ENCODE results near the gene CDC42.
"Not testable (repeated sequence)": the region's sequence is repeated elsewhere in the genome, so short reads cannot be mapped to it uniquely, and the experiment has no call there.

The CDC42 gene

DNA sequence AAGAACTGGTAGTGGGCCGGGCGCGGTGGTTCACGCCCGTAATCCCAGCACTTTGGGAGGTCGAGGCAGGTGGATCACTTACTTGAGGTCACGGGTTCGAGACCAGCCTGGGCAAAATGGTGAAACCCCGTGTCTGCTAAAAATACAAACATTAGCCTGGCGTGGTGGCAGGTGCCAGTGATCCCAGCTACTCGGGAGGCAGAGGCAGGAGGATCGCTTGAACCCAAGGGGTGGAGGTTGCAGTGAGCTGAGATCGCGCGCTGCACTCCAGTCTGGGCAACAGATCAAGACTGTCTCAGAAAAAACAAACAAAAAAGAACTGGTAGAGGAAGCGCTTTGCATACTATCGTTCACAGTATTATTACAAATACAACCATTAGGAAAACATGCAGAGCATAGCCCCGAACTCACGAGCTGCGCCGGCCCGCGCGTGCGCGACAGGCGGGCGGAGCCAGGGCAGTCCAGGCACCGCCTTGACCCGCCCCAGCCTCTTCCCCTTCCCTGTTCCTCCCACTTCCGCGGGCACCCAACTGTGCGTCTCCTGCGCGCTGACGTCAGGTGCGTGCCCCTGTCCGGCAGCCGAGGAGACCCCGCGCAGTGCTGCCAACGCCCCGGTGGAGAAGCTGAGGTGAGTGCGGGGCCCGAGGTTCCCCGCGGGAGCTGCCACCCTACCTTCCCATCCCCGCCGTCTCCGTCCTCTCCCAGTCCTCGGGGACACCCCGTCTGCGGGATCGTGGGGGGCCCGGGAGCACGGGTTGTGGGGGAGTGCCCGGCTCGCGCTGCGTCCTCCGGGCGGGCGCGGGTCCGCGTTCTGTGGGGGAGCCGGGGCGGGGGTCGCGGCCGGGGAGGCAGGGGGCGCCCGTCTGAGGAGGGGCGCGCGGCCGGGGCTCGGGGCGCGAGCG, at the start of gene CDC42:
CDC42 (plus strand) TSS at position 595 of the 902 bp plus-strand sequence. CDS start 25,770 bp downstream, outside the sequence.
- DNase-seq = peak; percentile 94

DNA sequence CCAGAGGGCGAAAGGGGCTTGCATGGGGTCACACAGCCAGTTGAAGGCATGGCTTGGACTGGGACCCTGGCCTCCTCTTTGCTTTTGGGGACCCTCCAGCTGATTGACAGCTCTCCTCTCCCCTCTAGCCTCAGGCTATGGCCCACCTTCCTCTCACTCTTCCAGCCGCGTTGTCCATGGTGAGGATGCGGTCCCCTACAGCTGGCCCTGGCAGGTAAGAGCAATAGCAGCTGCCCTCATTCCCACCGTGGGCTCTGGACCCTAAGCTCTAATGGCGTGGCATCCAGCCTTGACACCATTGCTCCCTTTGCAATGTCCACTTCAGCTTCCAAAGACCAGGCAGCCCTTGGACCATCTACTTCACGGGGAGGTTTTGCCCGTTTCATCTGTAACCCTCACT, 49.6 kb upstream of the CDC42 start:
- DNase-seq = not testable (repeated sequence)

DNA sequence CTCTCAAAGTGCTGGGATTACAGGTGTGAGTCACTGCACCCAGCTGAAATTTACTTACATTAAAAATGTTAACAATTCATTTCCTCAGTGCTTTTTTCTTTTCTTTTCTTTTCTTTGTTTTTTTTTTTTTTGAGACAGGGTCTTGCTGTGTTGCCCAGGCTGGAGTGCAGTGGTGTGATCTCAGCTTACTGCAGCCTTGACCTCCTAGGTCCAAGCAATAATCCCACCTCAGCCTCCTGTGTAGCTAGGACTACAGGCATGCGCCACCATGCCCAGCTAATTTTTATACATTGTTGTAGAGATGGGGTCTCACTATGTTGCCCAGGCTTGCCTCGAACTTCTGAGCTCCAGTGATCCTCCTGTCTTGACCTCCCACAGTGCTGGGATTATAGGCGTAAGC, 48.5 kb upstream of the CDC42 start:
- DNase-seq = not testable (repeated sequence)

DNA sequence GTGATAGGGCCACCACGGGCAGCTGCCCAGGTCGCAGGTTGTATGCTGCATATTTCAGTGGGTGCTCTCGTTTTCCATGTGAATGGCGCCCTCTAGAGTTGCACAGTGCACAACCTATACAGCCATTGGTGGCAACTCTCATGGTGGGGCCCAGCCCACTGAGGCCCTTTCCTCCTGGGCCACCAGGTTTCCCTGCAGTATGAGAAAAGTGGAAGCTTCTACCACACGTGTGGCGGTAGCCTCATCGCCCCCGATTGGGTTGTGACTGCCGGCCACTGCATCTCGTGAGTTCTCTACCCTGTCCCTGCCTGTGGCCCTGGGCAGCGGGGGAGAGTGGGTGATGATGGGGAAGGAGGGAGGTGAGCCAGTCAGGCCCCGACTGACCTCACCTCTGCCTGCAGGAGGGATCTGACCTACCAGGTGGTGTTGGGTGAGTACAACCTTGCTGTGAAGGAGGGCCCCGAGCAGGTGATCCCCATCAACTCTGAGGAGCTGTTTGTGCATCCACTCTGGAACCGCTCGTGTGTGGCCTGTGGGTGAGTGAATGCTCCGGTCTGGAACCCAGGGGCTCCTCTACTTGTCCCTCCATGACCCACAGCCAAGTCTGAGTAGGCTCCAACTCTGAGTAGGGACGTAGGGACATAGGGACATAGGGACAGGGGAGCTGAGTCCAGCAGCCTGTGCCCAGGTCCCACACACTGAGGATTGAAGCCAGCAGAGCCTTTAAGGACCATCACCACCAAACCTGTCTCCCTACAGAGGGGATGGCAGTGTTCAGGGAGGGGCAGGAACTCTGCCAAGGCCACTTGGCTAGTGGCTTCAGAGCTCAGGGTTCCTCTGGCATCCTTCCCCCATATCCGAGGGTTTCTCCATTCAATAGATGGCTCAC, 47.0 kb upstream of the CDC42 start:
- DNase-seq = not testable (repeated sequence)

DNA sequence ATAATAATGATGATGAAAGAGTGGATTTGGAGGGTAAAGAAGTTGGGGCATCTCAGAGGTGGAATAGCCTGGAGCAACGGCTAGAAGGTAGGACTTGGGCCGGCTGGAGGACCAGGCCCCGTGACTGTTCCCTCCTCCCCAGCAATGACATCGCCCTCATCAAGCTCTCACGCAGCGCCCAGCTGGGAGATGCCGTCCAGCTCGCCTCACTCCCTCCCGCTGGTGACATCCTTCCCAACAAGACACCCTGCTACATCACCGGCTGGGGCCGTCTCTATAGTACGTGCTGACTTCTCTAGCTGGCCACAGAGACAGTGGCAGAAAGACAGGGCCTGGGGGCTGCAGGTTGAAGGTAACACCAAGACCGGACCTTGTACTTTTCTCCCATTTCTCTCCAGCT, 45.8 kb upstream of the CDC42 start:
- DNase-seq = not testable (repeated sequence)

DNA sequence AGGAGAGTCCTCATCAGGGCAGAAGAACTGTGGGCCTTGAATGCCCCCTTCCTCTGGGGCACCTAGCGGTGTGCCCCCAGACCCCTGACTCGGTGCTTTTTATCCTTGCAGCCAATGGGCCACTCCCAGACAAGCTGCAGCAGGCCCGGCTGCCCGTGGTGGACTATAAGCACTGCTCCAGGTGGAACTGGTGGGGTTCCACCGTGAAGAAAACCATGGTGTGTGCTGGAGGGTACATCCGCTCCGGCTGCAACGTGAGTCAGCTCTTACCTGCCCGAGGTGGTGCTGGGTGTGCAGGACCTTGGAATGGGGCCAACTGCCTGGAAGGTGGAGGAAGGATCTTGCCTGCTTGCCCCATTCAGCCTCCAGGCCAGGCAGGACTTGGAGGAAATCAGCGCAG, 45.2 kb upstream of the CDC42 start:
- not testable (repeated sequence) for DNase-seq

DNA sequence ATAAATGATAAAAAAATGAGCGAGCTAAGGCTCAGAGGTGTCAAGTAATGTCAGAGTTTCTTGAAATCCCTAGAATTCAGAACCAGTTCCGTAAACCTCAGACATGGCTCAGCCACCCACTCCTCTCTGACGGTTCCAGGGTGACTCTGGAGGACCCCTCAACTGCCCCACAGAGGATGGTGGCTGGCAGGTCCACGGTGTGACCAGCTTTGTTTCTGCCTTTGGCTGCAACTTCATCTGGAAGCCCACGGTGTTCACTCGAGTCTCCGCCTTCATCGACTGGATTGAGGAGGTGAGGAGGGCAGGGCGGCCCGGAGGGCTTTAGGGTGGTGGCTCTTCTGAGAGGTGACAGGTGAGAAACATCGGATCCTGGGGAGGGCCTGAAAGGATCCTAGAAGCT, 42.9 kb upstream of the CDC42 start:
- not testable (repeated sequence) for DNase-seq

DNA sequence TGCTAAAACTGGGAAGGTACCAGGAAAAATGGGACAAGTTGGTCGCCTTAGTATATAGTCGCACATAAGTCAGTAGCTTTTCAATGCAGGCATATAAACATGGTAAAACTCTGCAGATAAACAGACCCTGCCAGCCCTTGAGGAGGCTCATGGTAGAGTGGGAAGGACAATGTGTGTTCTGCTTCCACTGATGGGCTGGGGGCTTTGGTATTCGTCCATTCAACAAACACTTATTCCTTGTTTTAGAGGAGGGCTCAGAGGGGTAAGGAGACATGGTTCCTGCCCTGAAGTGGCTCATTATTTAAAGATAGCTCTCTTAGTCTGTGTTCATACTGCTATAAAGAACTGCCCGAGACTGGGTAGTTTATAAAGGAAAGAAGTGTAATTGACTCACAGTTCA, 39.8 kb upstream of the CDC42 start:
- DNase-seq = not testable (repeated sequence)

DNA sequence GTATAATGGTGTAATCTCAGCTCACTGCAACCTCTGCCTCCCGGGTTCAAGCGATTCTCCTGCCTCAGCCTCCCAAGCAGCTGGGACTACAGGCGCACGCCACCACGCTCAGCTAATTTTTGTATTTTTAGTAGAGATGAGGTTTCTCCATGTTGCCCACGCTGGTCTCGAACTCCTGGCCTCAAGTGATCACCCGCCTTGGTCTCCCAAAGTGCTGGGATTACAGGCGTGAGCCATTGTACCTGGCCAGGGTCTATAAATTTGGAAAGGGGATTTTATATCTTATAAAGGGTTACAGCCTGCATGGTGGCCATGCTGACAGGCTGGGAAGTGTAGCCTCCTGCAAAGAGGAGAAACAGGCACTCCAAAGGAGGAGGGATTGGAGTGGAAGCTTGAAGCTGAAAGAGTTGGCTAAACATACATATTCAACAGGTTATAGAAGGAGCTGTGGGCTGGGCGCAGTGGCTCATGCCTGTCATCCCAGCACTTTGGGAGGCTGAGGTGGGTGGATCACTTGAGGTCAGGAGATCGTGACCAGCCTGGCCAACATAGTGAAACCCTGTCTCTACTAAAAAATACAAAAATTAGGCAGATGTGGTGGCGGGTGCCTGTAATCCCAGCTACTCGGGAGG, 37.8 kb upstream of the CDC42 start:
- DNase-seq = not testable (repeated sequence)

DNA sequence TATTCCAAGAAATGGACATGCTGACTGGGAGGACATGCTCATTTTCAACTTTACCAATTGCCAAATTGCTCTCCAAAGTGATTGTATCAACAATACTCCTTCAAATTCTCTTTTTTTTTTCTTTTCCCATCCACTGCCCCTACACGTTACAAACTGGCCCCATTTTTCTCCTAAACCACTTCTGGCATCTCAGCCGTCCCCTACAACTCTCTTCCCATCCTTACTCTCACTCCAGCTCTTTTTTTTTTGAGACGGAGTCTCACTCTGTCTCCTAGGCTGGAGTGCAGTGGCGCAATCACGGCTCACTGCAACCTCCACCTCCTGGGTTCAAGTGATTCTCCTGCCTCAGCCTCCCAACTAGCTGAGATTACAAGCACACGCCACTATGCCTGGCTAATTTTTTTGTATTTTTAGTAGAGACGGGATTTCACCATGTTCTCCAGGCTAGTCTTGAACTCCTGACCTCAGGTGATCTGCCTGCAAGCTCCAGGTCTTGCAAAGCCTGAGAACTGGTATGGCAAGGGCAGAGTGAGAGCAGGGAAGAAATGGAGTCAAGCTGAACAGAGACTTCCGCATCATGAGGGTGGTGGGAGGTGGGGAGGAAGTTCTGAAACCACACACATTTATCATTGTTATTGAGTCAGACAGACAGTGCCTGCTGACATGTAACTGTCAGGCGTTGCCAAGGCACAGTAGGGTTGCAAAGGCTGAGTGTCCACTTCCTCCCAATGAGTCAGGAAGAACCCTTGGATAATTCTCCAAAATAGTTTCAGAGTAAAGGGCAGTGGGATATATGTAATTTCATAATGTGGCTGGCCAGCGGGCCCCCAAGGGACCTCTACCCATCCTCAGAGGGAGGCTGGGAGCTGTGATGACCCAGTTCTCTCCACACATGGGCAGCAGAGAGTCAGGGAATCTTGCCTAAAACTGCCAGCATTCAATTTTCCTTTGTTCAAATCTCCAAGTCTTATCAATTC, 33.6 kb upstream of the CDC42 start:
- DNase-seq = no peak

DNA sequence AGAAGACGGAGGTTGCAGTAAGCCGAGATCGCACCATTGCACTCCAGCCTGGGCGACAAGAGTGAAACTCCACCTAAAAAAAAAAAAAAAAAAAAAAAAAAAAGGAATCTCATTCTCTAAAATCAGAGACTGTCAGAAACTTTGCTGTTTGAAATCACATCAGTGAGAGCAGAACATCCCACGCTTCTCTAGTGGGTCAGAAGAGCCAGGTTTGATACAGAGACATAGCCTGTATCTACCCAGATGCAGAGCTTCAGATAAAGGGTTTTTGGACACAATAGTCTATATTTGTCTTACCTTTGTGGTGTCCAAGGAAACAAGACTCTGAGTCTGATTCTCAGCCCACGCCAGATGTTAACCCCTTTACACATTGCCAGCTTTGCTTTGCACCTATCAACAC, 31.4 kb upstream of the CDC42 start:
- DNase-seq = no peak

DNA sequence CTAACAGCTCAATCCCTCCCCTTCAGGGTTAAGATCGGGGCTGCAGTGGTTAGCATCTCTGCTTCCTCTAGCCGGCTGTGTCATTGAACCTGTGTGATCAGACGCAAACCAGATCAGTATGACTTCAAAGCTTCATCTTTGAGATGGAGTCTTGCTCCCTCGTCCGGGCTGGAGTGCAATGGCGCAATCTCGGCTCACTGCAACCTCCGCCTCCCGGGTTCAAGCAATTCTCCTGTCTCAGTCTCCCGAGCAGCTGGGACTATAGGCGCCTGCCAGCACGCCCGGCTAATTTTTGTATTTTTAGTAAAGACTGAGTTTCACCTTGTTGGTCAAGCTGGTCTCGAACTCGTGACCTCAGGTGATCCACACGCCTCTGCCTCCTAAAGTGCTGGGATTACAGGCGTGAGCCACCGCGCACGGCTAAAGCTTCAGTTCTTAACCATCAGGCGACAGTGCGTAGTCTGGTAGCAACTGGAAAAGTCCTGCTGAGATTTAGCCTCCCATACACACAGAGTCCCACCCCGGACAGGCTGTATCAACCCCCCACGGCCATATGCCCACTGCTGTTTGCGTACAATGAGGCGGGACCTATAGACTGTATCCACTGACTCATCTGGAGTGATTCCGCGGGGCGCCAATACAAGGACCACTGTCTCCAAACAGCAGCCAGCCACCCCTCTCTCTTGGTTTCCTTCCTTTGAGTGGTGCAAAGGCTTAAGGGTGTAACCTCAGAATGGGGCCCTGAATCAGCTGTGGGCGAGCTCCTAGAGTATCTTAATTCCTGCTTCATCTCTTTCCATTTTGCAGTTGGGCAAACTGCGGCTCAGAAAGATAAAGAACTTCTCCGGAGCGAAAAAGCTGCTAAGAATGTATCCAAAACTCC, 27.8 kb upstream of the CDC42 start:
- no peak for DNase-seq

DNA sequence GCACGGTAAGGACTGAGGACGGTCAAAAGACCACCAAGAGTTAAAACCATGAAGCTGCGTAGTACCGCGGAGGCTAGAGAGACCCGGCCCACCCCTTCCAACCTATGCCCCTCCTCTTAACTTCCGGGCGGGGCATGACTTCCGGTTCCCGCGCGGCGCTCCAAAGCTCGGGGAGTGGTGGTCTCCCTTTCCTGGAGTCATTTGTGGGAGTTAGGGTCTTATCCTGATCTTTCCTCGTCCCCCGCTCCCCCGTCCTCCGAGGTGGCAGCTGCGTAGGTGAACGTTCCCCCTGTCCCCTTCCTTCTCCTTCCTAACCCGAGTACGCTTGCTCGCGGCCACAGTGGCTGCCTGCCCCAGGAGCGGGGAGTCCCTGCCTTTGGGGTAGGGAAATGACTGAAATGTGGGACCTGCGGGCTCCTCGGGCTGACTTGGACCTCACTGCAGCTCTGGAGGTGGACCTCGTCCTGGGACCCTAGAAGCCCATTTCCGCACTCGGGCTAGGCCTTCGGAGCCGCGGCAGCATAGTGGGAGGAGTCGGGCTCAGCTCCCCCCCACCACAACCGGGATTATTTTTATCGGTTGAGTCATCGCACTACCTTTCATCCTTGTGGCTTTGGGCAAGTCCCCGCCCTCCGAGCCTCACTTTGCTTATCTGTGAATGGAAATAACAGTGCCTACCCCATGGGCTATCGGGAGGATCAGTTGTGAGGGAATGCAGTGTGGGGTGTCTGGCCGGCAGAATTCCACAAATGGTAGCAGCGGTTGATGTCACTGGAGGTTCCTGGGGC, 26.9 kb upstream of the CDC42 start:
- DNase-seq = peak; percentile 82

DNA sequence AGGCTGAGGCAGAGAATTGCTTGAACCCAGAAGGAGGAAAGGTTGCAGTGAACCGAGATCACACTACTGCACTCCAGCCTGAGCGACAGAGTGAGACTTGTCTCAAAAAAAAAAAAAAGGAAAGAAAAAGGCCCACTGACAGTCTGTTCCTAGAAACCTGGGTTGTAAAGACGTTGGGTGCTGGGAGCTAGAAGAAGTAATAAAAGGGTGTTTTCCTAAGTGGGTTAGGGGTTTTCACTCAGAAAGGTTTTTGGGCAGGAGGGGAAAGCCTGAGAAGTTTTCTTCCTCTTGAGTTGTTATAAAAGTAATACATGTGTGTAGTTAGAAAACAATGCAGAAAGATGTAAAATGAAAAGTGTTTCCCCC, 25.6 kb upstream of the CDC42 start:
- no peak for DNase-seq

DNA sequence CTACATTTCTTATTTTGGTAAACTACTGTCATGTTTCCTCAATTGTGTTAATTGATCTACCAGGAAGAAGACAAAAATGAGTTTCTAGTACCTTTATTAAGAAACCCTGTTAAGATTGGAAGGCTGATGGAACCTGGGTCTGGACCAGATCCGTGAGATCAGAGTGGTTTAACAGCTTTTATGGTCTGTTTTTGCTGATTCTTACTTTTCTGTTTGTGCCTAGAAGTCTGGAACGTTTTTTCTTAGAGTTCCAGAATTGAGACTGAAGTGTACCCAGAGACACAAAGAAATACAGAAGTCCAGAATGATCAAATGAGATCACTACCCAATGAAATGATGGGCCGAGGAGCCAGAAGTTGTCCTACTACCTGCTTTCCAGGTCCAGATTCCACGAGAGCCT, 22.5 kb upstream of the CDC42 start:
- DNase-seq = no peak

DNA sequence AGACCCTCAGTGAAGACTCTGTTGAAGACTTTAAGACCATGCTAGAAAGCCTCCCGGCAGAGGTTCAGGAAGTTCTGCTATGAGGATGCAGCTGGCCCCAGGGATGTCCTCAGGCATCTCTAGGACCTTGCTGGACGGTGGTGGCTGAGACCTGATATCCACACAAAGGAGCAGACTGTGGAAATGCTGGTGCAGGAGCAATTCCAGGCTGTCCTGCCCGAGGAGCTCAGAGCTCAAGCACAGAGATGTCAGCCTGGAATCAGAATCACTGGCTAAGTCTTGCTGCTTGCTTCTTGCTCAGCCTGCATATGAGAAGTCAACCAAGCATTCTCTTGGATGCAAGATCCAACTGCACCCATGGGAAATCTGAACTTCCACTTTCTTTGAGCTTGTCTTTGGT, 22.0 kb upstream of the CDC42 start:
- DNase-seq = no peak

DNA sequence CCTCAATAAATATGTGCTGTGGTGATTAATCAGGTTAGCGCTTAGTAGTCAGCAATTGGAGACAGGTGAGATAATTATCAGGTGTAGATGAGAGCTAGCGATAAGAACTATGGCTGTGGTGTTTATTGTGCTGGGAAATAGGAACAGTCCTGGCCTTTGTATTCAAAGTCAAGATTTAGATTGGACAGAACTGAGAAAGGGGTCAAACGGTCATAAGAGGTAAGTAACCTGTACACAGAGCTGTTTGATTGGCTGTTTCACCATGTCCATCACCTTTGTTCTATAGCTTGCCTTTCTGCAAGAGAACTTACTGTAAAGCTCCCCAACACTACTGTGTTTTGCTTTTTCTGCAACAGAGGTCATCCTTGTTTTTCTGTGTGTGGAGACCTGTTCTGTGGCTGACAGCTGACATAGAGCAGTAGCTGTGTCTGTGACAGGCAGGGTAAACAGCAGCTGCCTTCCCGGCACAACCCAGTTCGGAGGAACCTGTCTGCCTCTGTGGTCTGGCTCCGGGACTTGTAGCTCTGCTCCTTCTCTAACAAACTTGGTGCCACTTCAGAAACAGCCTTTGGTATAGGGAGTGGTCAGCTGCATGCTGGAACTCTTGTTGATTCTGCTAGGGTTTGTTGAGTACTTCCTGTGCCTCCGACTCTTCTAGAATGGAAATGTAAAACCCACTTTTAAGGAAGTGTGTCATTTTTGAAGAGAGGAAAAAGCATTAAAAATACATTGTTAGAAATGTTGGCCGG, 21.1 kb upstream of the CDC42 start:
- no peak for DNase-seq

DNA sequence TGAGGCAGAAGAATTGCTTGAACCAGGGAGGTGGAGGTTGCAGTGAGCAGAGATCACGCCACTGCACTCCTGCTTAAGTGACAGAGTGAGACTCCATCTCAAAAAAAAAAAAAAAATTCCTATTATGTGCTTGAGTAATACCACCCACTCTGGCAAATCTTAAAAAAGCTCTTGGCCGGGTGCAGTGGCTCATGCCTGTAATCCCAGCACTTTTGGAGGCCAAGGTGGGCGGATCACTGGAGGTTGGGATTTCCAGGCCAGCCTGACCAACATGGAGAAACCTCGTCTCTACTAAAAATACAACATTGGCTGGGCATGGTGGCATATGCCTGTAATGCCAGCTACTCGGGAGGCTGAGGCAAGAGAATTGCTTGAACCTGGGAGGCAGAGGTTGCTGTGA, 17.7 kb upstream of the CDC42 start:
- not testable (repeated sequence) for DNase-seq

DNA sequence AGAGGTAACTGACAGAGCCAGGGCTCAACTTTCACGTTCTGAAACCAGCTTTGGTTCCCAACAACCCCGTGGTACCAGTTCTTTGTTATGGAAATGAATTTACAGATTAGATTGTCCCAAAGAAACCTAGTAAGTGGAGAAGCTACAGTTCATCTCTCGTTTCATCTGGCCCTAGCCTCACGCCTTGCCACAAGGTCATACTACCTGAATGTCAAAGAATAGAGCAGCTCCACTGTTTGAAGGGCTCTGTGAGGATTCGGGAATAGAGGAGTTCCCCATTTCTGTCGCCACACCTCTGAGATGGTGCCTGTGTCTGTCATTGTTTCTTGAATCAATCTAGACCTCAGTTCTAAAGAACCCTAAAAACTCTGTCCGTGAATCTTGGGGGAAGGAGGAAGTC, 15.0 kb upstream of the CDC42 start:
- no peak for DNase-seq

Data from NCI-H2029 (cell line).